H9 (cell line): ENCODE measurements around the gene SESTD1. TPM values are rescaled to one million over a fixed set of nuclear protein-coding genes. Genes with fewer than 3 reads are reported as not detected.

Experiments
- DNase-seq: peaks from one replicate; pipeline ENCODE4 v3.0.0-alpha.2; 2017
- H2AFZ ChIP-seq: one replicate; pipeline ENCODE4 v1.6.1; 2013; ENCODE audit warnings: mild to moderate bottlenecking, low read length, control low read depth, moderate library complexity
- H2AK5ac ChIP-seq: 2 replicates; pipeline ENCODE4 v1.6.1; 2013; ENCODE audit warnings: low read length, control low read depth, mixed read lengths; ENCODE audit not compliant: insufficient read length
- H2BK120ac ChIP-seq: one replicate; pipeline ENCODE4 v1.6.1; 2013; ENCODE audit warnings: low read depth, mild to moderate bottlenecking, low read length, control low read depth, inconsistent platforms; ENCODE audit not compliant: poor library complexity, severe bottlenecking
- H2BK12ac ChIP-seq: 2 replicates; pipeline ENCODE4 v1.6.1; 2013; ENCODE audit warnings: low read length, control low read depth, mixed read lengths, low read depth; ENCODE audit not compliant: insufficient read length
- H2BK15ac ChIP-seq: 2 replicates; pipeline ENCODE4 v1.6.1; 2013; ENCODE audit warnings: low read depth, low read length, control low read depth
- H2BK20ac ChIP-seq: one replicate; pipeline ENCODE4 v1.6.1; 2013; ENCODE audit warnings: low read depth, mild to moderate bottlenecking, low read length, control low read depth, inconsistent platforms; ENCODE audit not compliant: poor library complexity, severe bottlenecking
- H2BK5ac ChIP-seq: 2 replicates; pipeline ENCODE4 v1.6.1; 2013; ENCODE audit warnings: low read length, control low read depth, mixed read lengths; ENCODE audit not compliant: insufficient read length
- H3K14ac ChIP-seq: 2 replicates; pipeline ENCODE4 v1.6.1; 2013; ENCODE audit warnings: low read length, control low read depth; ENCODE audit not compliant: insufficient read depth
- H3K18ac ChIP-seq: 2 replicates; pipeline ENCODE4 v1.6.1; 2013; ENCODE audit warnings: low read depth, mild to moderate bottlenecking, mixed read lengths, low read length, control low read depth; ENCODE audit not compliant: insufficient read length
- H3K23ac ChIP-seq: 2 replicates; pipeline ENCODE4 v1.6.1; 2013; ENCODE audit warnings: low read length, control low read depth, mixed read lengths, low read depth; ENCODE audit not compliant: insufficient read length
- H3K23me2 ChIP-seq: 2 replicates; pipeline ENCODE4 v1.6.1; 2013; ENCODE audit warnings: low read depth, mild to moderate bottlenecking, mixed read lengths, low read length, control low read depth; ENCODE audit not compliant: insufficient read length, poor library complexity, severe bottlenecking
- H3K27ac ChIP-seq: 2 replicates; pipeline ENCODE4 v1.5.1; 2013; ENCODE audit warnings: low read length, control low read depth, mixed read lengths, low read depth; ENCODE audit not compliant: insufficient read length
- H3K27me3 ChIP-seq: 2 replicates; pipeline ENCODE4 v1.6.1; 2013; ENCODE audit warnings: low read length, control low read depth, inconsistent platforms; ENCODE audit not compliant: insufficient read depth
- H3K4ac ChIP-seq: 2 replicates; pipeline ENCODE4 v1.6.1; 2013; ENCODE audit warnings: low read depth, mild to moderate bottlenecking, control low read depth, inconsistent platforms, low read length, moderate library complexity
- H3K4me1 ChIP-seq: 2 replicates; pipeline ENCODE4 v1.6.1; 2013; ENCODE audit warnings: low read length, control low read depth, inconsistent platforms; ENCODE audit not compliant: insufficient read depth
- H3K4me2 ChIP-seq: 2 replicates; pipeline ENCODE4 v1.6.1; 2013; ENCODE audit warnings: low read length, control low read depth, mixed read lengths; ENCODE audit not compliant: insufficient read length, insufficient read depth
- H3K56ac ChIP-seq: 2 replicates; pipeline ENCODE4 v1.6.1; 2013; ENCODE audit warnings: low read depth, mild to moderate bottlenecking, mixed read lengths, low read length, control low read depth; ENCODE audit not compliant: insufficient read length
- H3K79me1 ChIP-seq: 2 replicates; pipeline ENCODE4 v1.6.1; 2013; ENCODE audit warnings: low read depth, mild to moderate bottlenecking, moderate library complexity, low read length, control low read depth, inconsistent platforms; ENCODE audit not compliant: insufficient read depth, poor library complexity, severe bottlenecking
- H3K79me2 ChIP-seq: 2 replicates; pipeline ENCODE4 v1.6.1; 2013; ENCODE audit warnings: low read length, control low read depth, inconsistent platforms; ENCODE audit not compliant: insufficient read depth
- H3K9ac ChIP-seq: 2 replicates; pipeline ENCODE4 v1.6.1; 2013; ENCODE audit warnings: low read length, control low read depth, mixed read lengths; ENCODE audit not compliant: insufficient read length; ENCODE audit errors: extremely low read depth
- H3K9me3 ChIP-seq: one replicate; pipeline ENCODE4 v1.6.1; 2013; ENCODE audit warnings: low read depth, low read length, inconsistent platforms; ENCODE audit not compliant: control insufficient read depth
- H3T11ph ChIP-seq: one replicate; pipeline ENCODE4 v1.6.1; 2013; ENCODE audit warnings: mild to moderate bottlenecking, low read length, control low read depth, inconsistent platforms
- H4K20me1 ChIP-seq: one replicate; pipeline ENCODE4 v1.6.1; 2013; ENCODE audit not compliant: control insufficient read depth, insufficient read length, insufficient read depth
- H4K5ac ChIP-seq: 2 replicates; pipeline ENCODE4 v1.6.1; 2013; ENCODE audit warnings: low read depth, mild to moderate bottlenecking, mixed read lengths, low read length, control low read depth; ENCODE audit not compliant: insufficient read length
- H4K8ac ChIP-seq: replicated peaks from 2 replicates; pipeline ENCODE4 v1.6.1; 2013; ENCODE audit warnings: low read length, control low read depth, mixed read lengths, low read depth; ENCODE audit not compliant: insufficient read length
- H4K91ac ChIP-seq: 2 replicates; pipeline ENCODE4 v1.6.1; 2013; ENCODE audit warnings: low read depth, mild to moderate bottlenecking, moderate library complexity, mixed read lengths, low read length, control low read depth; ENCODE audit not compliant: insufficient read length
- H3K27ac Mint-ChIP-seq, 3 experiments: 2 replicates in 2 of 3; 3 replicates in 1 of 3; pipeline ENCODE4 v1.8.0; 2020 to 2021; ENCODE audit warnings: mixed read lengths in 3 of 3, mild to moderate bottlenecking in 1 of 3, moderate library complexity in 1 of 3
- H3K27me3 Mint-ChIP-seq: 2 replicates; pipeline ENCODE4 v1.8.0; 2021; ENCODE audit warnings: low read depth, mild to moderate bottlenecking, moderate library complexity, mixed read lengths
- H3K36me3 Mint-ChIP-seq, 3 experiments: 2 replicates in 2 of 3; 3 replicates in 1 of 3; pipeline ENCODE4 v1.8.0; 2020 to 2021; ENCODE audit warnings: low read depth in 3 of 3, mixed read lengths in 3 of 3; ENCODE audit not compliant: insufficient read depth in 1 of 3
- H3K4me1 Mint-ChIP-seq, 2 experiments: 2 replicates each; pipeline ENCODE4 v1.8.0; 2020; ENCODE audit warnings: mixed read lengths in 2 of 2
- H3K4me3 Mint-ChIP-seq, 2 experiments: 2 replicates in 1 of 2; 3 replicates in 1 of 2; pipeline ENCODE4 v1.8.0; 2020 to 2021; ENCODE audit warnings: mild to moderate bottlenecking in 2 of 2, mixed read lengths in 2 of 2, moderate library complexity in 1 of 2
- H3K9me3 Mint-ChIP-seq, 2 experiments: 2 replicates in 1 of 2; 3 replicates in 1 of 2; pipeline ENCODE4 v1.8.0; 2020; ENCODE audit warnings: mild to moderate bottlenecking in 2 of 2, mixed read lengths in 2 of 2, moderate library complexity in 1 of 2
- CTCF ChIP-seq: fragments of 200-600 bp; sonication (generic); conservative IDR thresholded peaks from 3 replicates; pipeline ENCODE4 v1.8.0; 2021; ENCODE audit warnings: antibody characterized with exemption, mild to moderate bottlenecking
- whole genome bisulfite sequencing: extraction: QIAGEN DNeasy Blood & Tissue Kit; methylation state at CpG from one replicate; pipeline ENCODE4 v1.1.7; 2013; ENCODE audit warnings: missing lambda C conversion rate, low lambda C conversion rate, mixed read lengths; ENCODE audit not compliant: insufficient read length; ENCODE audit errors: extremely low coverage; 5-methylcytosine and 5-hydroxymethylcytosine counted together
- total RNA-seq: library from RNA; stranded (reverse); gene quantifications from 2 replicates; pipeline ENCODE4 v1.2.1, GENCODE V29; 2021

SESTD1 gene
- total RNA-seq, 1 experiment from 2014 or later, result 44.4 TPM

- H3K9me3 ChIP-seq, result no peaks in the 10 kb centered on the region
- H4K5ac ChIP-seq, result no peak overlapping the region
- no peak overlapping the region for H3K4me2 ChIP-seq
- H3K56ac ChIP-seq, result no peak overlapping the region
- H2BK120ac ChIP-seq, result no peak overlapping the region
- Mint-ChIP-seq H3K27me3 (peaks cover 2% of the 10 kb centered on the region; the same call in 1 of the 2 replicates), H3K27ac (no peak overlapping the region), H3K4me1 (no peaks in the 10 kb centered on the region), H3K4me3 (no peak overlapping the region), H3K36me3 (peaks cover 4 to 28% (median 10%) of the 10 kb centered on the region in 3 experiments; a peak in 6 of 7 replicates), H3K9me3 (peaks cover 13 to 19% of the 10 kb centered on the region in 2 experiments)
- no peak for TF ChIP-seq CTCF
- H4K91ac ChIP-seq, result no peak overlapping the region
- no peak overlapping the region for H2BK12ac ChIP-seq
- H3K9ac ChIP-seq, result no peak overlapping the region
- no peak overlapping the region for H3K4ac ChIP-seq
- H2BK5ac ChIP-seq, result no peak overlapping the region
- no peak overlapping the region for H4K8ac ChIP-seq
- H3K27me3 ChIP-seq, result no peaks in the 10 kb centered on the region
- no peak overlapping the region for H3K27ac ChIP-seq
- no peaks in the 10 kb centered on the region for H3K4me1 ChIP-seq
- no peak overlapping the region for H2BK15ac ChIP-seq
- H3K79me2 ChIP-seq, result no peaks in the 10 kb centered on the region
- H4K20me1 ChIP-seq, result no peaks in the 10 kb centered on the region
- H3K79me1 ChIP-seq, result no peaks in the 10 kb centered on the region
- H2AK5ac ChIP-seq, result no peak overlapping the region
- H3K23ac ChIP-seq, result no peak overlapping the region
- no peak overlapping the region for H3K18ac ChIP-seq
- H2AFZ ChIP-seq, result no peak overlapping the region
- no peaks in the 10 kb centered on the region for H3K23me2 ChIP-seq
- H2BK20ac ChIP-seq, result no peak overlapping the region
- WGBS, result no CpG with 5 or more reads among the region's 1 CpG
- no peak overlapping the region for H3T11ph ChIP-seq
- no peak for DNase-seq
- no peak overlapping the region for H3K14ac ChIP-seq
Observed at GRCh38 chr2:179311101-179311500, 46.5 kb upstream of the SESTD1 start.
